ENCODE results near the gene C17orf75. TPM values are rescaled to one million over a fixed set of nuclear protein-coding genes. Genes with fewer than 3 reads are reported as not detected.

Gene C17orf75
- total RNA-seq, 4 donors from 2014 or later, result 3.6 to 14.7 (median 9.1) TPM

DNA sequence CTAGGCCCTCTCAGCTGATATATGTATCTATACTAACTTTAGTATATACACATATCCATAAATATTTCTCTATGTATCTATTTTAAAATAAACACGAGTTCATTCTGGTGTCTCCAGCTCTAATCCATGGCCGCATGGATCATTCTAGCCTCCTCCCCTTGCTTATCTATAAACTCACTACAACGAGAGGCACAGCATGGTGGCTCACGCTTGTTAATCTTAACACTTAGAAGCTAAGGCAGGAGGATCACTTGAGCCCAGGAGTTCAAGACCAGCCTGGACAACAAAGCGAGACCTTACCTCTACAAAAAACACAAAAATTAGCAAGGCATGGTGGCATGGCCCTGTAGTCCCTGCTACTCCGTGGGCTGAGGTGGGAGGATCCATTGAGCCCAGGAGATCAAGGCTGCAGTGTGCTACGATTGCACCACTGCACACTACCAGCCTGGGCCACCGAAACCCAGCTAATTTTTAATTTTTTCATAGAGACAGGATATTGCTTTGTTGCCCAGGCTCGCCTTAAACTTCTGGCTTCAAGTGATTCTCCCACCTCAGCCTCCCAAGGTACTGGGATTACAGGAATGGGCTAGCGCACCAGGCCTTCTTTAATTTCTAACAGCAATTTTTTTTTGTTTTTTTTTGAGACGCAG is 4.1 kb upstream of the C17orf75 start:
- 85 to 89% methylated on average over 11 of the region's 11 CpGs for WGBS, 2 donors

DNA sequence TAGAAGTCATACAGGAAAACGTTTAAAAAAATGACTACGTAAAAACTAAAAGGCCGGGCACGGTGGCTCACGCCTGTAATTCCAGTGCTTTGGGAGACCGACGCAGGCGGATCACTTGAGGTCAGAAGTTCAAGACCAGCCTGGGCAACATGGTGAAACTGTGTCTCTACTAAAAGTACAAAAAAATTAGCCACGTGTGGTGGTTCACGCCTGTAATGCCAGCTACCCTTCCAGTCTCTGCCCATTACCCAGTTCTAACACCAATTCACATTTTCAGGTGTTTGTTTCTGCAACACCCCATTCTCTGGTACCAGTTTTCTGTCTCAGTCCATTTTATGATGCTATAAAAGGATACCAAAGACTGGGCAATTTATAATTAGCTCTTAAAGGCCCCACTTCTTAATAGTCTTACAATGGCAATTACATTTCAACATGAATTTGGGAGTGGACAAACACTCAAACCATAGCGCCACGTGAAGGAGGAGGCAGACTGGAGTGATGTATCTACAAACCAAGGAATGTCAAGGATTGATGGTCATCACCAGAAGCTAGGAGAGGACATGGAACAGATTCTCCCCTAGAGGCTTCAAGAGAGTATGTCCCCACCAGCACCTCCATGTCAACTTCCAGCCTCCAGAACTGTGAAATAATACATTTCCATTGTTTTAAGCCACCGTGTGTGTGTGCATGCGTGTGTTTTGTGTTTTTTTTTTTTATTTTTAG is 791 bp upstream of the C17orf75 start:
- TF ChIP-seq, protein P1, sequence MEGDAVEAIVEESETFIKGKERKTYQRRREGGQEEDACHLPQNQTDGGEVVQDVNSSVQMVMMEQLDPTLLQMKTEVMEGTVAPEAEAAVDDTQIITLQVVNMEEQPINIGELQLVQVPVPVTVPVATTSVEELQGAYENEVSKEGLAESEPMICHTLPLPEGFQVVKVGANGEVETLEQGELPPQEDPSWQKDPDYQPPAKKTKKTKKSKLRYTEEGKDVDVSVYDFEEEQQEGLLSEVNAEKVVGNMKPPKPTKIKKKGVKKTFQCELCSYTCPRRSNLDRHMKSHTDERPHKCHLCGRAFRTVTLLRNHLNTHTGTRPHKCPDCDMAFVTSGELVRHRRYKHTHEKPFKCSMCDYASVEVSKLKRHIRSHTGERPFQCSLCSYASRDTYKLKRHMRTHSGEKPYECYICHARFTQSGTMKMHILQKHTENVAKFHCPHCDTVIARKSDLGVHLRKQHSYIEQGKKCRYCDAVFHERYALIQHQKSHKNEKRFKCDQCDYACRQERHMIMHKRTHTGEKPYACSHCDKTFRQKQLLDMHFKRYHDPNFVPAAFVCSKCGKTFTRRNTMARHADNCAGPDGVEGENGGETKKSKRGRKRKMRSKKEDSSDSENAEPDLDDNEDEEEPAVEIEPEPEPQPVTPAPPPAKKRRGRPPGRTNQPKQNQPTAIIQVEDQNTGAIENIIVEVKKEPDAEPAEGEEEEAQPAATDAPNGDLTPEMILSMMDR (IDR thresholded peaks at IDR 0.05), result no peak
- TF ChIP-seq POLR2A (IDR thresholded peaks at IDR 0.05), result no peak
- 60 to 67% methylated on average over 14 of the region's 14 CpGs for WGBS, 2 donors
- Histone ChIP-seq H3K9me3 (no peaks in the 10 kb centered on the region), H3K4me3 (peak overlapping the region; percentile 44 to 88 (median 75)), H3K36me3 (peaks cover 0 to 23% (median 0%) of the 10 kb centered on the region in 3 donors), H3K4me1 (peaks cover 8 to 22% (median 12%) of the 10 kb centered on the region in 3 donors), H3K27ac (peak overlapping the region in 3 of 4 donors; percentile 75 to 91 (median 91)), H3K27me3 (no peaks in the 10 kb centered on the region)
- intact Hi-C loops (cut with DNase I), result no loop called here
- no peak for DNase-seq

More for the DNA sequence above, 4.1 kb upstream of the C17orf75 start:
- no peaks in the 10 kb centered on the region for H3K27me3 ChIP-seq
- intact Hi-C loops (cut with DNase I), result no loop called here
- no peak for DNase-seq
- TF ChIP-seq POLR2A (IDR thresholded peaks at IDR 0.05), result no peak
- TF ChIP-seq, protein P1 (IDR thresholded peaks at IDR 0.05), result no peak
- H3K4me3 ChIP-seq, result no peak overlapping the region
- H3K36me3 ChIP-seq, result no peaks in the 10 kb centered on the region
- peaks cover 5 to 30% (median 10%) of the 10 kb centered on the region in 3 donors for H3K4me1 ChIP-seq
- H3K27ac ChIP-seq, result no peak overlapping the region
- no peaks in the 10 kb centered on the region for H3K9me3 ChIP-seq

DNA sequence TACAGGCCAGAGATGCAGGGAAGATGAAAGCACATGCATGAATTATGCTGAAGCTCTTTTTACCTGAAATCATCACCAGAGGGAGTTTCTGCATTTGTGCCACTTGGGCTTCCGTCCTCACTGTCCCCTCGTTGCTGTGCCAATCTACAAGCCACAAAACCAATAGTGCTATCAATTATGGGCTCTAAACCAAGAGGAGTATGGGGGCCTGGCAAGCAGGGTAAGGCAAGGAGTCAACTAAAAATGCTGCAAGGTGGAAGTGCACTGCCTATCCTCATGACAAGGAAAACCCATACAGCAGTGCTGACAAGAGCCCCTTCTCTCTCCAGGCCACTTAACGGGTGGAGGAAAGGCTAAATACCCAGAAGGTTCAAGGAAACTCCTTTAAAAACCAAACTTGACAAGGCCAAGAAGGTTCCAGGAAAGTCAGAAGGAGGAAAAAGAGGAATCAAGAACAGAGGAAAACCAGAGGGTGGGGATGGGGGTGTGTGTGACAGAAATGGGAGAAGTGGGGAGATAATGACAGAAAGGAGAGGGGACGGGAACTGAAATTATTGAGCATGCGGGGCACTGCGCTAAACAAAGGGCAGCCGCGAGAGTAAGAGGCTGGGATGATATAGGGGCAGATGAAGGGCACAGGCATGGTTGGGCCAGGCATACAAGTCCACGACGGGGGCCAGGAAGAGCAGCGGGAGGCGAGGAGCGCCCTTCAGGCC is 674 bp downstream of the C17orf75 start:
- H3K27me3 ChIP-seq, result no peaks in the 10 kb centered on the region
- H3K36me3 ChIP-seq, result peaks cover 0 to 37% (median 0%) of the 10 kb centered on the region in 3 donors
- no peak for DNase-seq
- 1 to 2% methylated on average over 13 of the region's 13 CpGs for WGBS, 2 donors
- TF ChIP-seq, protein P1 (IDR thresholded peaks at IDR 0.05), result peak in 1 of 6 experiments; percentile 30
- no peak for TF ChIP-seq POLR2A (IDR thresholded peaks at IDR 0.05)
- peak overlapping the region; percentile 44 to 88 (median 75) for H3K4me3 ChIP-seq
- intact Hi-C loops (cut with DNase I), result no loop called here
- H3K4me1 ChIP-seq, result peaks cover 8 to 22% (median 12%) of the 10 kb centered on the region in 3 donors
- H3K9me3 ChIP-seq, result no peaks in the 10 kb centered on the region
- H3K27ac ChIP-seq, result peak overlapping the region; percentile 75 to 91 (median 90)

DNA sequence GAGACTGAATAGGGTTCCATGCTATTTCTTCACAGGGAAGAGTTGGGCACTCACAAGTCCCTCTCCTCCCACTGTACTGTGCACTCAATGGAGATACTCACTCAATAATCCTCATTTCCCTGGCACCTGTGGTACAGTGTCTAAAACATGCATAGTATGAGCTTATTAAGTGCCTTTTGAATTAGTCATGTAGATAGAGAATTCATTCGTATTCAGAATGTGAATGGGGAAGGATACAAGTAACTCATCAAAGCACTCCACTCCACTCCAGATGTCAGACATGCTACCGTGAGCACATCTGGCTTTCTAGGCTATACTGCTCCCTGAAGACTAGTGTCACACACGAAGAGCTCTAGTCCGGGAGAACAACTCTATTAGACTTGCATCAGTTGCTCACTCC is 6.3 kb downstream of the C17orf75 start:
- intact Hi-C loops (cut with DNase I), result no loop called here
- no peak overlapping the region for H3K4me3 ChIP-seq
- TF ChIP-seq, protein P1 (IDR thresholded peaks at IDR 0.05), result no peak
- TF ChIP-seq POLR2A (IDR thresholded peaks at IDR 0.05), result no peak
- WGBS, 2 donors, result 72 to 83% methylated on average over 4 of the region's 4 CpGs
- no peaks in the 10 kb centered on the region for H3K9me3 ChIP-seq
- H3K36me3 ChIP-seq, result peaks cover 0 to 83% (median 0%) of the 10 kb centered on the region in 3 donors
- H3K27ac ChIP-seq, result no peak overlapping the region
- DNase-seq, result no peak
- no peaks in the 10 kb centered on the region for H3K27me3 ChIP-seq
- H3K4me1 ChIP-seq, result peaks cover 0 to 2% (median 0%) of the 10 kb centered on the region in 3 donors
